ENCODE results near the gene BBOX1.

The BBOX1 gene

DNA sequence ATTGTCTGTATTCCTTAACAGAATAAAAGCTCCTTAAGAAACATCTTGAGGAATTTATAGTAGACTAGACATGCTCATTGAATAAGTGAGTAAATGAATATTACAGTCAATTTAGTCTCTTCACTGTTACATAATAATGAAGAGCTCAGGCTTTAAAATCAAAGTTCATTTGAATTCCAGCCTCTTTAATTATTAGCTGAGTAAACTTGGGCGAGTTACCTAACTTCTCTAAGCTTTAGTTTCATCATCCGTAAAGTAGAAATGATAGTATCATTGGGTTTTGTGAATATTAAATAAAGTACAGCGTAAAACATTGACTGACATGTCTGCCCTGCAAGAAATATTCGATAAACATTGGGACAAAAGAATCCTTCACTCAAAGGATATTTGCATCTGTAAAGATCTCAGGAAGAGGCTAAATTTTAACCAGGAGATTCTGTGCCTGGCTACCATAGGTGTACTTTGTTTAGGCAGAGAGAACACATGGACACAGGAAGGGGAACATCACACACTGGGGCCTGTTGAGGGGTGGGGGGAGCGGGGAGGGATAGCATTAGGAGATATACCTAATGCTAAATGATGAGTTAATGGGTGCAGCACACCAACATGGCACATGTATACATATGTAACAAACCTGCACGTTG, 15.2 kb upstream of the BBOX1 start:
- DNase-seq (ENCODE audit: low read depth), result no peak

DNA sequence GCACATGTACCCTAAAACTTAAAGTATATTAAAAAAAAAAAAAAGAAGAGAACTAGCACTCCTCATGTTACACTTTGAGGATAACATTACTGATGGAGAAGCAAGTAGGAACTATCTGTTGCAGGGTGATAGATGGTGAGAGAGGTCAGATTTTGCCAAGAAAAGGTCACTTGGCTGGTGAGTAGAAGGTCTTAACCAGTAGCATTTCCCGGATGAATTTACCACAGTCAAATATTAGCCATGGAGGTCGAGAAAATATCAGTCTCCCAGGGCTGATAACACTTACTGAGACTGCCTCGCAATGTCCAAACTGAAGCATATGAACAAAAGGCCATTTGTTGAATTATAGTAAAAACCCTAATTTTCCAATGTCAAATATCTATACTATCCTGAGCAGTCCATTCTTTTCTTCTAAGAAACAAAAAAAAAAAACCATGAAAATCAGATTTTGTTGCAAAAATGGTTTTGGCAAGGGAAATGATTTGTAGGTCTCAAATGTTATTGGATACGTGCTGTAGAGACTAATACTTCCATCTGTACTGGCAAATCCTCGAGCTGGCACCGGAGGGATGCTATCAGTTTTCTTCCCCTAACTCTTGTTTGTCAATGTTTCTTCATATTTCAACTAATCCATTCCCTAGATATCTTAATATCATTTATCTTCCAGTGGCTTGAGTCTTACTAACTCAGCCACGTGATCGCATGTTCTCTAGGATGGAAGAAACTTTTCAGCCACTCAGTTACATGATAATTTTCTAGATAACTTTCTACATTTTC, 14.5 kb upstream of the BBOX1 start:
- no peak for DNase-seq (ENCODE audit: low read depth)

DNA sequence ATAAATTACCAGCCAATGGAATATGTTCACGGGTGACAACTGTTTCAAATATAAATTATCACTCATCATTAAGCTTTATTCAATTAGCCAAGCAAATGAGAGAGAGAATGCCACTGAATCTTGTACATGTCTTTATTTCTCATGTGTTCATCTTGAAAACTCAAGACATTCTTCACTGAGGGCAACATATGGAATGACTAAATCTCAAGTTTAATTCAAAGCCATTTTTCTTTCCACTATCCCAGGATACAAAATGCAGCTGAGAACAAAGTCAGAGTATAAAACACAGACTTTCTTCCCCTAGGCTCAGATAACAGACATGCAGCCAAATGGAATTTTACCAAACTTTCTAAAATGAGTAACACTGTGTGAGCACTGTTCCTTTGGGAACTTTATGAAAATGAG, 12.1 kb upstream of the BBOX1 start:
- DNase-seq (ENCODE audit: low read depth), result no peak

DNA sequence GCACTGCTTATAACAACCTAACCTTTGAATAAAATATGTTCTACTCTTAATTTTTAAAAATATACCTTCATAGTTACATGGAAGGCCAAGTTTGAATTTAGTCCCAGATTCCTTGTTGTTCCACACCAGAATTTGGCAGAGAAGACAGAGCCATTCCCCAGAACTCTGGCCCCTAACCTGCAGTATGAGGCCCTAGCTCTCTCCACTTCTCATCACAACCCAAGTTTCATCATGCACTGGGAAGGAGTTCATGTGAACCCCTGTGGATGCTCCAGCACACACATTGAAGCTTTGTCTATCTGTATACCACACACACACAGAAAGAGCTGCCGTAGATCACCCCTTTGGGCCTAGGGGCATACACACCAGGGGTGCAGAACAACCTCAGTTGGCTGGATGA, 10.6 kb upstream of the BBOX1 start:
- no peak for DNase-seq (ENCODE audit: low read depth)

DNA sequence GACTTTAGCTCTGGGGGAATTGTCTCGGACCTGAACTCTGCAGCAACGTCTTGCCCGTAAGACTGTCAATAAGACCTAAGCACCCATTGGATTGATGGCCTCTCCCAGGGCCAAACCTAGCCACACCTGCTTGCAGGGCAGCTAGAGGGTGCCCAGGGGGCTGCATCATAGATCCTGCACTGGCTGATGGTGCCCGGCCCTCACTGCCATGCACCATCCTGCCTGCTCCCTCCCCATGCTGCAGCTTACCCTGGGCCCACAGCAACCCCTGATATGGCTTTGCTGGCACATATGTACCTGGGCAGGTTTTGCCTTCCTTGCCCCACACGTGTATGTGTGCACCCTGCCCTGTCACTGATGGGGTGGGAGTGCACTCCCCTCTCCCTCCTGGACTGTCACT, 8.9 kb upstream of the BBOX1 start:
- no peak for DNase-seq (ENCODE audit: low read depth)

DNA sequence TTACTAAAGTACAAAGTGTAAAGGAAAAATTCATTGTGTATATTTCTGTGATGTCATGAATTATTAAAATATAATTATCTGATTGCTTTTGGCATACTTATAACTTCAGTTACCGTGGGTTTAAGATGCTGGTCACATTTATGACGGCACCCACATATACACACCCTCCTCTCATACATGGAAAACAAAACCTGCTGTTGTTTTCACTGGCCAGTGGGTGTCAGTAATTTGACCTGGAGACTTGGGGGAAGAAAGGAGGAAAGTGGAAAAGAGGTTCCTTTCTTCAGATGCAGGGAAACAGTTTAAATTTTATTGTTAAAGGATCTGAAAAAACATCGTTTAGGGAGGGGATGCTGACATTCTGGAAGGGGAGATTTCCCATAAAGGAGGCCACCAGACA, 742 bp upstream of the BBOX1 start:
- DNase-seq (ENCODE audit: low read depth), result no peak

DNA sequence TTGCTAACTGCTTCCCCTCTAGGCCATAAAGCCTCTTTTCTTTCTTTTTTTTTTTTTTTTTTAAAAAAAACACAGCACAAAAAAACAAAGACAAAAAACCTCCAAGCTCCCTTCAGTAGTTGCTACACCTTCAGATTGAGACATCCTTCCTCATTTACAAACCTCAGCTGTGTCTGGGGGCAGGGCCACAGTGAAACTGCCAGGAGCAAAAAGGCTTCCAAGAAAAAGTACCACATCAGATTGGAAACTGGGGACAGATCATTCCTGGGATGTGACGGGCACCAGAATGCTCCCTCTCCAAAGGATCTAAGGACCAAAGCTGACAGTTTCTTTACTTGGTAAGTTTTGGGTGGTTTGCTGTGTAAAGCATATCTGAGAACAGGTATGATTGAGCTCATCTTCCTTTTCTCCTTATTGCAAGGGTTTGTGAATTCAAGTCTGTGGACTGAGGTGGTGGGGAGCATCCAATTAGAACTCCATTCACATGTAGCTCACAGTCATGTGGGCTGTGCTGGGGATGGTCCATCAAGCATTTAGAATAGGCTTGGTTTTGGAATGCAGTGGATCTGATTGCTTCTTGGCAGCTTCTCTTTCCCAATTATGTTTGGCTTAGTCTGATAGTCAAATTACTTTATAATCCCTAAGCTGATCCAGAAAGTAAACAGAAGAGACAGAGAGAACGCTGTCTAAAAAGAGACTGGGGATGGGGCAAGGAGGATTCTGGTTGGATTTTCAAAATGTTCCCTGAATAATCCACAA, 705 bp downstream of the BBOX1 start:
- DNase-seq (ENCODE audit: low read depth), result no peak

DNA sequence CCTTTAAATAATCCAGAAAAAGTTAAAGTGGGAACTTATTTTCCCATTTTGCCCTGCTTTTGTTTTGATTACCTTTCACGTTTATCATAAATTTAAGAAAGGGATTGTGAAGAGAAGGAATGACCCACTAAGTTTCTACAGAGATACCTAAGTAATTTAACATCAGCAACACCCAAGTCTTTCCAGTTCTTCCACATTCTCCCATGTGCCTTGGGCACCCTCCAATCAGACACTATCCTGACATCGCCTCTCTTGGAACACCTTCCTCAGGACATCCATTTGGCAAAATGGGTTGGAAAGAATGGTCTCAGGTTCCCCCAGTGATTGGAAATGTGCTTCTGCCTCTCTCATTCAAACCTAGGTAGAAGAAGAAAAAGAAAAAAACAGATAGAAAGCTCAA, 6.3 kb downstream of the BBOX1 start:
- no peak for DNase-seq (ENCODE audit: low read depth)

DNA sequence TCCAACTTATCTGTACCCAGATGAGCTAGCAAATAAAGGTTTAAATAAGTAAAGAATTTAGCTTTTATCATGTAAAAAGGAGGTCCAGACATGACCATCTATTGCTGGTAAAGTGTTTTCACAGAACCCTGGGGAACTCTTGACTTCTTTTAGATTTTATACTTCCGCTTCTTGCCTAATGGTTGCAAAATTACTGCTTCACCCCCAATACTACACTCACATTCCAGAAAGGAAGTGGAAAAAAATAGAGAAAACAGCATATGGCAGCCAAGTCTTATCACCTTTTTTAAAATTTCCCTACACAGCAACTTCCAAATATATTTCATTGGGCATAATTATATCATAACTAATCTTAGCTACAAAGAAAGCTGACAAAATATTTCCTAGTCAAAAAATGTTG, 12.1 kb downstream of the BBOX1 start:
- DNase-seq (ENCODE audit: low read depth), result no peak

DNA sequence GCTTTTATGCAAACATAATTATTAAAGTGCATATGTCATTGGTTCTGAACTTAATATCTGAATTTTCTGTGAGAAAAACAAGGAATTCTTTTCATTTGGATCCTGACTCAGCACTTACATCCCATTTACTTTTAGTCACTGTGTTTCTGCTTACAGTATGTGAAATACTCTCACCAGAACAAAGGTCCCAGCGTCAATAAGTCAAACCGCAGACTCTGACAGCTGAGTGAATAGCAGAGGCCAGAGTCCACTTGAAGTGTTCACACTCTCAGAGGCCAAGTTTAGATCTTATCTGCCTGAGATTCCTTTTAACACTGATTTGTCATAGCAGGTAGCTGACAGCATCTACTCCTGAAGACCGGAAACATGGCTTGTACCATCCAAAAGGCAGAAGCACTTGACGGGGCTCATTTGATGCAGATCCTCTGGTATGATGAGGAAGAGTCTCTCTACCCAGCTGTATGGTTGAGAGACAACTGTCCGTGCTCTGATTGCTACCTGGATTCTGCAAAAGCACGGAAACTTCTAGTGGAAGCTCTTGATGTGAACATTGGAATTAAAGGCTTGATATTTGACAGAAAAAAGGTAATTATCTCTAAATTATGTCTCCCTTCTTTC, 14.6 kb downstream of the BBOX1 start:
- no peak for DNase-seq (ENCODE audit: low read depth)

DNA sequence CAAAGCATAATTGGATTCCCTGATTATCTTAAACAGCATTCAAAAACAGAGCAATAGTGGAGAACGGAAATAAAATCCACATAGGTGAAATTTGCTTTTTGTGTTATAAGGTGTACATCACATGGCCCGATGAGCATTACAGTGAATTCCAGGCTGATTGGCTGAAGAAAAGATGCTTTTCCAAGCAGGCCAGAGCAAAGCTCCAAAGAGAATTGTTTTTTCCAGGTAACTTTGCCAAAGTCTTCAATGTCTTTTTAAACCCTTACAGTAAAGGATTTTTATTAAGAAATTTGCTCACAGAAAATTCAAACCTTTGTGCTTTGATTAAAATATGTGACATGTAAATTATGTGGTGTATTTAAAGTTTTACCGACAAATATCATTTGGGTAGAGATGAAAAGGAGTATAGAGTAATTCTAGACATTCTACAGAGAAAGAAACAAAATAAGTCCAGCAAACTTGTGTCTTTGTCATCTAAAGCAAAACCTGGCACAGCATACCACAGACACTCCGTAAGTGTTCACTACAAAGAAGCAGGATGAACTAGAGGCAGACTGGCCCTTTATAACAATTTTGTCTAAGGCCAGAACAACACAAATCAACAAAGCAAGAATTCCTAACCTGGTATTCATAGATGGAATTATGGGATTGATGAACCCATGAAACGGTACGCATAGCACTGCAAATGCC, 16.6 kb downstream of the BBOX1 start:
- DNase-seq (ENCODE audit: low read depth), result no peak

DNA sequence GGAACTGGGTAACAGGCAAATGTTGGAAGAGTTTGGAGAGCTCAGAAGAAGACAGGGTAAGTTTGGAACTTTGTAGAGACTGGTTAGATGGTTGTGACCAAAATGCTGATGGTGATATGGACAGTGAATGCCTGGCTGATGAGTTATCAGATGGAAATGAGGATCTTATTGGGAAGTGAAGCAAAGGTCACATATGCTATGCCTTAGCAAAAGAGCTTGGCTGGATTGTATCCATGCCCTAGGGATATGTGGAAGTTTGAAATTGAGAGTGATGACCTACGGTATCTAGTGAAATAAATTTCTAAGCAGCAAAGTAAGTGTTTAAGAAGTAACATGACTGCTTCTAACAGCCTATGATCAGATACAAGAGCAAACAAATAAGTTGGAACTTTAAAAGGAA, 17.8 kb downstream of the BBOX1 start:
- no peak for DNase-seq (ENCODE audit: low read depth)

DNA sequence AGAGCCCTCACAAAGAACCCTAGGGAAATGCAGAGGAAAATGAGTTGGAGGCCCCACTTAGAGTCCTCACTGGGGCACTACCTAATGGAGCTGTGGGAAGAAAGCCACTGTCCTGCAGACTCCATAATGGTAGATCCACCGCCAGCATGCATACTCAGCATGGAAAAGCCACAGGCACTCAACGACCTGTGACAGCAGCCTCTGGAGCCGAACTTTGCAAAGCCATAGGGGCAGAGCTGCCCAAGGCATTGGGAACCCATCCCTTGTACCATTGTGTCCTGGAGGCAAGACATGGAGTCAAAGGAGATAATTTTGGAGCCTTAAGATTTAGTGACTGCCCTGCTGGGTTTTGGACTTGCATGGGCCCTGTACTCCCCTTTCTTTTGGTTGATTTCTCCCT, 18.8 kb downstream of the BBOX1 start:
- no peak for DNase-seq (ENCODE audit: low read depth)

DNA sequence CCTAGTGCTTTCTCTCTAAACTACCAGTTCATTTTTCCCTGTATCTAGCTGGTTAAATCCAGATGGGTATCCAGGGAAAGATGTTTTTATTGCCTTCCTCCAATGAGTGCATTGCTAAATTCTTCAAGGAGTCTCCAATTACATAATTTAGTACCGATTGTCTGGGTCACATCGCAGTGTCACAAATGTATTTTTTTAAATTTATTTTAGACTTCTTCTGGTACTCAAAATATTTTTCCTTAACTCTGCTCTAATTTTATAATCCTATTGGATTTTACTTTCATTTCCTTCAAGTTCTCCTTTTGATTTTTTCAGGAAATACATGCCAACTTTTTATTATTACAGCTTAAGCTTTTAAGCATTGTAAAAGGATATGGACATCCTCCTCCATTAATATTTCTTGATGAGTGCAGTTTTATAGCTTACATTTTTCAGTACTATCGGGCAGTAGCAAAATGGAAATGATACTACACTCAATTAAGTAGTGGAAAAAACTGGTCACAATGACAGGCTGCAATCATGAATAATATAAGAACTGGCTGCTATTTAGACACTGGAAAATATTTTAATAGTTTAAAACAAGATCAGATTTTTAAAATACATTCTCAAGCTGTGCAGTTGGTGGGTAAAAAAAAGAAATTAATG, 20.3 kb downstream of the BBOX1 start:
- DNase-seq (ENCODE audit: low read depth), result no peak

DNA sequence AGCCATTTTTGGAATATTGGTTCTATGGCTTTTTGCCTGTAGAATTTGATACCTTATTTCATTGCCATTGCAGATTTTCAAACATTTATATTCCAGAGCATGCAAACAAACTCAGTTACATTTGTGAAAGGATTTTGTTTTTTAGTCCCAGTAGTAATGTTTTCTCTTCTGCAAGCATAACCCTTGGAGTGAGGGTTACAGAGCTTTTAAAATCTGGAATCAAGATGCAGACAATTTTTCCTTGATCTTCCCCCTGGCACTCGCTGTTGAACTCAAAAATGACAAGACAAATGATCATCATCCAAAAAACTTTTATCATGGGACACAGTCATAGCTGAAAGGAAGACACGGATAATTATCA, 20.8 kb downstream of the BBOX1 start:
- no peak for DNase-seq (ENCODE audit: low read depth)

DNA sequence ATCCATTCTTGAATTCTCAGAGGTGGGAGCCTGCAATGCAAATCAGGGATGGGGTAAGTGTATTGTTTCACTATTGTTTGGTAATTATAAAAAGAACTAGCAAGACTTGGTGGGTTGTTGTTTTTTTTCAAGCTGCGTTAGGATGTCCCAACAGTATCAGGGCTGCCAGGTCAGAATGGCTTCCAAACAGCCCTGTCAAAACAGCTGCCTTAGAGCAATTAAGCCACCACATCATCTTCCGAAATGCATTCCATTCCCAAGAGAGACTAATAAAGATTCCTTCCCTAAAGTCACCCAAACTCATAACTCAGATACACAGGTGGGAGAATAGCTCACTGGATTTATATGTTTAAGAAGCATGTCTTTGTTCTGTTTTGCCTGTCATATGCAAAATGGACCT, 23.5 kb downstream of the BBOX1 start:
- no peak for DNase-seq (ENCODE audit: low read depth)

DNA sequence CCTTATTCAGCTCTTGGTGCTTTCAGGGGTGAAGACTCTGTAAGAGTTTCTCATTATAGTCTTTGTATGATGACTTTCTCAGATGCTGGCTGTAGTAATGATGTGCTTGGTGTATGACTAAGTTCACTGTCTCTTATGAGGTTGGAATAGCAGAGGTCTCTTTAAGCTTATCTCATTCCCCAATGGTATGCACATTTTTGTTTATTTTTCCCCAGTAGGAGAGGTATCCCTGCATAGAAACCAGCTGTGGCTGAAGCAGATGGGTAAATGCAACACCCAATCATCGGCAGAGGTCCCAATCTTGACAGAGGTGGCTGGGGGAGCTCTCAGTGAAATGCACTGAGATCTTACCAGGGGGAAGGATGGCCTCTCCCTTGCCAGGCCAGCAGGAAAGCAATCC, 34.6 kb downstream of the BBOX1 start:
- no peak for DNase-seq (ENCODE audit: low read depth)

DNA sequence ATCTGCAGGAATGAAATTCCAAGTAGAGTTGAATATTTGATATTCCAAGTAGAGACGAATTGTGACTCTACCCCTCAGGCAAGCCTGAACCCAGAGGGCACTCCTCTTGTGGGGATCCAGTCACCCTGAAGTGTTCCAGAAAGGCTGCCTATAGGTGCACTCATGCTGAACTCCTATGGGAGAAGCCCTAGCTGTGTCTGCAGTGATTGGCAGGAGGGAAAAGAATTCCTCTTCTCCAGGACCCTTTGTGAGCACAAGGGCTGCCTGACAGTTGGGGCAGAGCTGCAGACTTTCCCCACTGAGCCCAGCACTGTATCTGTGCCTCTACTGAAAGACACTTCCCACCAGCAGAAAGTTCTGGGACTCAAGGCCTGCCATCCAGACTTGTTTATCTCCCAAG, 35.0 kb downstream of the BBOX1 start:
- DNase-seq (ENCODE audit: low read depth), result no peak

DNA sequence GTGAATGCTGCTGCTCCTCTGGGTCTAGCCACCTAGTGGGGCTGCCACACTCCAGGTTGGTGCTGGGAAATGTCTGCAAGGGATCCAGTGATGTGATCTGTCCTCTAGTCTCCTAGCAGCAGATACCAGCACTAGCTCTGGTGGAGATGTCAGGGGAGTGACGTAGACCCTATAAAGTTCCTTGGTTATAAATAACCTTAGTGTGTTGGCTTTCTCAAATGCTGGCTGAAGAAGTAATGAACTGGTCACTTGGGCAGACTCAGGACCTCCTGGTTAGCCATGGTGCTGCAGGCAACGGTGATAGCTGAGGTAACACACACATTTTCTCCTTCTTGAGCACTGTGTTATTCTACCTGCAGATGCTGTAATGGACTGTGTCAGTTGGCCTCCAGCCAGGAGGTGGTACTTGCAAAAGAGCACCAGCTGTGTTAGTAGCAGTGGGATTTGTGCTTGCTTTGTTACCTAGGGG, 35.5 kb downstream of the BBOX1 start:
- no peak for DNase-seq (ENCODE audit: low read depth)

DNA sequence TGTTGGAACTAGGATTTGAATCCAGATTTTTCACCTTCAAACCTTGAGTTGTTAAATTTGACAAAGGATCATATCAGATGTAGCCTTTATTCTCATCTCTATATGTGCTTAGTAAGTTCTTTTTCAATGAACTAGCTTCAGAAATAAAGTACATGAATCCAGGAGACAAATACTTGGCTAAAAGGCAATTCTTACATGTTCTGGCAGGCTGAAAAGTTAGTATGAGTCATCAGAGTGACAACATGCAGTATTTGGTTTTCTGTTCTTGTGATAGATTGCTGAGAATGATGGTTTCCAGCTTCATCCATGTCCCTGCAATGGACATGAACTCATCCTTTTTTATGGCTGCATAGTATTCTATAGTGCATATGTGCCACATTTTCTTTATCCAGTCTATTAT, 40.4 kb downstream of the BBOX1 start:
- DNase-seq (ENCODE audit: low read depth), result no peak

DNA sequence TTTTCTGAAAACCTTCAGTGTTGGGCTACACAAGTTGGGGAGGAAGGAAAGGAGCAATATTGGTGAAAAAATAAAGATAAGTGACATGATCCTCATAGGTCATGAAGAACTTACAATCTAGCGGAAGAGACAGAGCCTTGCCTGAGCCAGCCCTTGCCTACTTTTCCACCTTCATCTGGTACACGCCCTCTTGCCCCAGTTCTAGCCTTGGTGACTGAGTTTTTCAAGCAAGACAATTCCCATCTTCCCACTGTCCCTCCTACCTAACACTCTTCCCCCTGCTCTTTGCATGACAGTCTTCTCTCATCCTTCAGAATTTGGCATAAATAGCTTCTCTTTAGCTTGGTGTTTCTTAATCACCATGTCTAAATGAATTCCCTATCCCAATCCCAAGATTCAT, 42.6 kb downstream of the BBOX1 start:
- DNase-seq (ENCODE audit: low read depth), result no peak

DNA sequence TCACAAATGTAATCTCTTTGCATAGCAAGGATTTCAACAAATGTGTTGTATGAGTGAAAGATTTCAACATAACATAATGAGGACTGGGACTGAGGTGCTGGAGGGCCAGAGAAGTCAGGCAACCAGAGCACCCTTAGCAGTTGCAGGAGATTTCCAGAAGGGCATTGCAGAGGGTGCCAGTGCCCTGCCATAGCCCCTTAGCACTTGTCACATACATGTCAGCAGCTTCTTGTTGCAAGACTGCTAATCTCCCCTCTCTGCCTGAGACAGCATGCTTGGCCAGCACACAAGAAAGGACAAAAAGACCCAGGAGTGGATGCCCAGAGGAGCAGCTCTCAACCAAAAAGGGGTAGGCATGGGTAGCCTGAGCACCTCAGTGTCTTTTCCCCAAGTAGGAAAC, 43.2 kb downstream of the BBOX1 start:
- no peak for DNase-seq (ENCODE audit: low read depth)

All from activated T-helper 1 cell treated with Interleukin-2 at 50 U/mL for 16 hours (primary cell).